Transverse colon (tissue), 4 donors: ENCODE measurements around the gene LIPE.
A peak's percentile ranks its signal among the peaks of the same experiment; 100 is the strongest.

Source experiments
- EP300 ChIP-seq: sonication (generic); formaldehyde crosslinking; IDR thresholded peaks from one replicate; pipeline ENCODE4 v1.6.1; 2017; ENCODE audit warnings: antibody characterized with exemption, low read depth
- POLR2A ChIP-seq: fragments of 450-650 bp; IDR thresholded peaks from one replicate; pipeline ENCODE4 v1.6.1; 2016; ENCODE audit warnings: antibody characterized with exemption, mild to moderate bottlenecking, moderate library complexity
- POLR2AphosphoS5 ChIP-seq, 3 donors: sonication (generic); formaldehyde crosslinking; IDR thresholded peaks; one replicate each; pipeline ENCODE4 v1.6.1; 2016; ENCODE audit warnings: antibody characterized with exemption in 3 of 3
- TF ChIP-seq, protein P1 (sequence below), 5 experiments: fragments of 200-600 bp in 3 of 5; fragments of 450-650 bp in 2 of 5; sonication (generic) in 3 of 5; IDR thresholded peaks; 1 replicate in 2 of 5; 2 replicates in 3 of 5; pipeline ENCODE4 v1.5.1; 2016 to 2017; ENCODE audit warnings: antibody characterized with exemption in 5 of 5, inconsistent platforms in 3 of 5, mild to moderate bottlenecking in 2 of 5, moderate library complexity in 1 of 5

GRCh38 chr19:42433503-42434260 lies 6.5 kb upstream of the LIPE start:
- TF ChIP-seq POLR2A (no peak), POLR2AphosphoS5 (IDR thresholded peaks at IDR 0.05) (peak in 1 of 3 donors; percentile 50), EP300 (no peak)
- TF ChIP-seq, protein P1, sequence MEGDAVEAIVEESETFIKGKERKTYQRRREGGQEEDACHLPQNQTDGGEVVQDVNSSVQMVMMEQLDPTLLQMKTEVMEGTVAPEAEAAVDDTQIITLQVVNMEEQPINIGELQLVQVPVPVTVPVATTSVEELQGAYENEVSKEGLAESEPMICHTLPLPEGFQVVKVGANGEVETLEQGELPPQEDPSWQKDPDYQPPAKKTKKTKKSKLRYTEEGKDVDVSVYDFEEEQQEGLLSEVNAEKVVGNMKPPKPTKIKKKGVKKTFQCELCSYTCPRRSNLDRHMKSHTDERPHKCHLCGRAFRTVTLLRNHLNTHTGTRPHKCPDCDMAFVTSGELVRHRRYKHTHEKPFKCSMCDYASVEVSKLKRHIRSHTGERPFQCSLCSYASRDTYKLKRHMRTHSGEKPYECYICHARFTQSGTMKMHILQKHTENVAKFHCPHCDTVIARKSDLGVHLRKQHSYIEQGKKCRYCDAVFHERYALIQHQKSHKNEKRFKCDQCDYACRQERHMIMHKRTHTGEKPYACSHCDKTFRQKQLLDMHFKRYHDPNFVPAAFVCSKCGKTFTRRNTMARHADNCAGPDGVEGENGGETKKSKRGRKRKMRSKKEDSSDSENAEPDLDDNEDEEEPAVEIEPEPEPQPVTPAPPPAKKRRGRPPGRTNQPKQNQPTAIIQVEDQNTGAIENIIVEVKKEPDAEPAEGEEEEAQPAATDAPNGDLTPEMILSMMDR (IDR thresholded peaks at IDR 0.05) = peak; percentile 59 to 83 (median 71)
